ENCODE data around the gene SPPL3.
"Not testable (repeated sequence)": the region's sequence is repeated elsewhere in the genome, so short reads cannot be mapped to it uniquely, and the experiment has no call there.

Gene SPPL3

GRCh38 chr12:120739821-120740613, 164.1 kb downstream of the SPPL3 start:
- no peak for DNase-seq

GRCh38 chr12:120739031-120739762, 165.0 kb downstream of the SPPL3 start:
- DNase-seq: no peak

- DNase-seq: no peak
Measured at GRCh38 chr12:120738252-120739030, 165.7 kb downstream of the SPPL3 start.

GRCh38 chr12:120737557-120738251, 166.5 kb downstream of the SPPL3 start:
- no peak for DNase-seq

GRCh38 chr12:120736404-120737331, 167.5 kb downstream of the SPPL3 start:
- DNase-seq: no peak

GRCh38 chr12:120735181-120735580, 169.0 kb downstream of the SPPL3 start:
- DNase-seq: no peak

- no peak for DNase-seq
Measured at GRCh38 chr12:120734210-120734609, 169.9 kb downstream of the SPPL3 start.

- no peak for DNase-seq
Measured at GRCh38 chr12:120733574-120733973, 170.6 kb downstream of the SPPL3 start.

- not testable (repeated sequence) for DNase-seq
Measured at GRCh38 chr12:120732198-120732597, 172.0 kb downstream of the SPPL3 start.

GRCh38 chr12:120726961-120727360, 177.2 kb downstream of the SPPL3 start:
- DNase-seq: no peak

GRCh38 chr12:120726510-120726793, 177.7 kb downstream of the SPPL3 start:
- no peak for DNase-seq

GRCh38 chr12:120725659-120726509, 178.3 kb downstream of the SPPL3 start, which contains the start of gene ACADS:
Gene ACADS, plus strand, starts transcription at chr12:120725826. Its CDS starts 60 bp downstream, at chr12:120725886.
- DNase-seq: peak; percentile 77

GRCh38 chr12:120725151-120725658, 179.0 kb downstream of the SPPL3 start:
- DNase-seq: no peak

GRCh38 chr12:120724720-120725119, 179.4 kb downstream of the SPPL3 start:
- no peak for DNase-seq

GRCh38 chr12:120722784-120723183, 181.4 kb downstream of the SPPL3 start:
- no peak for DNase-seq

GRCh38 chr12:120721866-120722265, 182.3 kb downstream of the SPPL3 start:
- DNase-seq: no peak

- DNase-seq: no peak
Measured at GRCh38 chr12:120720987-120721801, 183.0 kb downstream of the SPPL3 start.

GRCh38 chr12:120720234-120720986, 183.7 kb downstream of the SPPL3 start:
- no peak for DNase-seq

All from T1000 (cell line).